Measurements from ENCODE around the gene PKP2. TPM values are rescaled to one million over a fixed set of nuclear protein-coding genes. Genes with fewer than 3 reads are reported as not detected.

PKP2 gene
- total RNA-seq, 2 donors from 2014 or later: 0.45 to 0.77 TPM

GRCh38 chr12:32804301-32804700 is 92.3 kb downstream of the PKP2 start:
- ATAC-seq (no peak), DNase-seq (ENCODE audit: low spot score in 2 of 2) (no peak)
- H3K36me3 Mint-ChIP-seq: peaks cover 0 to 11% of the 10 kb centered on the region in 2 donors
- no peak overlapping the region for H3K27ac Mint-ChIP-seq
- peaks cover 10 to 11% of the 10 kb centered on the region in 2 donors for H3K9me3 Mint-ChIP-seq

DNA sequence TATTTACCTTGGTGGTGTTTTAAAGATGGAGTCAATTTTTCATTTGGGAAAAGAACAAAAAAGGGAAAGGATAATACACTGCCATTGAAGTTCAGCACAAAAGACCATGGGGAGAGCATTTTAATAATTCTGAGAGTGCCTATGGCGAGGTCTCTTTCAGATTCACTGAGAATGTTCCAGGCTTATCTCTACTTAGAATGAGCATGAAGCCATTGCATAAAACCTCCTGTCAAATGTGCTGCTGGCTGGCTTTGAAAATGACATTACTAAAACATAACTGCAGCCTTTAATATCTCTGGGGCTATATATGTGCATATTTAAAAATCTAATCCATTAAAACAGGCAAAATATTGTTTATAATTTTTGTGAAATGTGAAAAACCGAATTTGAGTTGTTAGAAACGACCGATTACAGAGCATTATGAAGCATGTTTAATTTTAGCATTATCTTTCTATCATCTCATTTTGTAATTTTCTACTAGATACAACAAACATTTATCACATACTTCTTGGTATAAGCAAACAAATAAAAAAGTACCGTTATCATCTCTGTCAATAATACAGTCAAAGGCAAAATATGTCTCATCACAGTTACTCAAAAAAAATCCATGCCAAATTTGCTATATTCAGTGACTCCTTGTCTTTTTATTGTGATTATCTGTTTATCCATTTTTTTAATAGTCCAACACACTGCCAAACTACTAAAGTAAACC is 95.2 kb downstream of the PKP2 start:
- Mint-ChIP-seq H3K27ac (no peak overlapping the region), H3K9me3 (peaks cover under 1 to 1% of the 10 kb centered on the region in 2 donors), H3K36me3 (no peaks in the 10 kb centered on the region)
- ATAC-seq: no peak
- DNase-seq (ENCODE audit: low spot score in 2 of 2): no peak

DNA sequence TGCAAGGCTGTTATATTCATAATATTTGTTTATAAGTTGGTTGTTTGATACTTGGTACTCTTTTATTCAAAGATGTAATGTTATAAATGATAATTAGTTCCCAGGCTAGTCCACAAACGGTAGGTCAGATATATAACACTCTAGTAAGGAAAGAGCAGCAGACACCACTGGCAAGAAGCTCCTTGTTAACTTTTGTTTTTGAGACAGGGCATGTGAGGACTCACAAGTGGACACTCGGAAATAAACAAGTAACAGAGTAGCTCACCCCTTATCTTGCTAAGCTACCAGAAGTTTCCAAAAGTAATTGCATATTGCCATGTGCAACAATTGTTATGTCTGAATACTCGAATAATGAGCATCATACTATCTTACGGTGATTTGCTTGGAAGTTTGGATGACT is 102.3 kb downstream of the PKP2 start:
- H3K36me3 Mint-ChIP-seq: no peaks in the 10 kb centered on the region
- DNase-seq (ENCODE audit: low spot score in 2 of 2) (no peak), ATAC-seq (no peak)
- H3K9me3 Mint-ChIP-seq: no peaks in the 10 kb centered on the region
- no peak overlapping the region for H3K27ac Mint-ChIP-seq

GRCh38 chr12:32789916-32790315 is 106.7 kb downstream of the PKP2 start:
- H3K9me3 Mint-ChIP-seq: no peaks in the 10 kb centered on the region
- no peaks in the 10 kb centered on the region for H3K36me3 Mint-ChIP-seq
- no peak overlapping the region for H3K27ac Mint-ChIP-seq
- DNase-seq (ENCODE audit: low spot score in 2 of 2) (no peak), ATAC-seq (no peak)

- H3K27ac Mint-ChIP-seq: no peak overlapping the region
- no peaks in the 10 kb centered on the region for H3K9me3 Mint-ChIP-seq
- no peak for DNase-seq (ENCODE audit: low spot score in 2 of 2)
These were observed 107.1 kb downstream of the PKP2 start for GRCh38 chr12:32789446-32789845.

GRCh38 chr12:32788405-32788804 is 108.2 kb downstream of the PKP2 start:
- ATAC-seq (no peak), DNase-seq (ENCODE audit: low spot score in 2 of 2) (no peak)
- Mint-ChIP-seq H3K36me3 (no peaks in the 10 kb centered on the region), H3K27ac (no peak overlapping the region), H3K9me3 (no peaks in the 10 kb centered on the region)

More at GRCh38 chr12:32789446-32789845, 107.1 kb downstream of the PKP2 start:
- ATAC-seq: no peak
- H3K36me3 Mint-ChIP-seq: no peaks in the 10 kb centered on the region

- Mint-ChIP-seq H3K36me3 (no peaks in the 10 kb centered on the region), H3K9me3 (no peaks in the 10 kb centered on the region), H3K27ac (no peak overlapping the region)
- no peak for DNase-seq (ENCODE audit: low spot score in 2 of 2)
- no peak for ATAC-seq
These were observed 111.0 kb downstream of the PKP2 start for GRCh38 chr12:32785557-32785956.

DNA sequence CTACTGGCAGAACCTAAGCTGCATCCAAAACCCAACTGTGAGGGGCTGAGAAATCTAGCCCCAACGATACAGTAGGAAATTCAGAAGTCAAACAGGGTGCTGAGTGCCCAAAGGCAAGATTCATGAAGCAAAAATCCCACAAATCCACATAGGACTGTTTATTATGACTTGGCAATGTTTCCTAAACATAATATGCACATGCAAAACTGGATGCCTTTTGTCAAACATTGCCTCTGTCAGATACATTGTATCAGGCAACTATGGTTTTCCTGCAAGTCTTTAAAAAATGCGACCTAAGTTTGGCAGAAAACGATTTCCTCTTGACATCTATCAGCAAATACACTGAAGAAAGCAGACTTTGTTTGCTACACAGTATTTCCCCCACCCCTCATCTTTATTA is 113.5 kb downstream of the PKP2 start:
- Mint-ChIP-seq H3K36me3 (no peaks in the 10 kb centered on the region), H3K27ac (no peak overlapping the region), H3K9me3 (no peaks in the 10 kb centered on the region)
- DNase-seq (ENCODE audit: low spot score in 2 of 2) (no peak), ATAC-seq (no peak)

- no peaks in the 10 kb centered on the region for H3K9me3 Mint-ChIP-seq
- ATAC-seq (no peak), DNase-seq (ENCODE audit: low spot score in 2 of 2) (no peak)
- H3K27ac Mint-ChIP-seq: no peak overlapping the region
- H3K36me3 Mint-ChIP-seq: no peaks in the 10 kb centered on the region
These were observed 116.5 kb downstream of the PKP2 start for GRCh38 chr12:32780071-32780470.

- no peak overlapping the region for H3K27ac Mint-ChIP-seq
- H3K36me3 Mint-ChIP-seq: no peaks in the 10 kb centered on the region
- DNase-seq (ENCODE audit: low spot score in 2 of 2): no peak
- ATAC-seq: no peak
- no peaks in the 10 kb centered on the region for H3K9me3 Mint-ChIP-seq
These were observed 118.8 kb downstream of the PKP2 start for GRCh38 chr12:32777691-32778175.

DNA sequence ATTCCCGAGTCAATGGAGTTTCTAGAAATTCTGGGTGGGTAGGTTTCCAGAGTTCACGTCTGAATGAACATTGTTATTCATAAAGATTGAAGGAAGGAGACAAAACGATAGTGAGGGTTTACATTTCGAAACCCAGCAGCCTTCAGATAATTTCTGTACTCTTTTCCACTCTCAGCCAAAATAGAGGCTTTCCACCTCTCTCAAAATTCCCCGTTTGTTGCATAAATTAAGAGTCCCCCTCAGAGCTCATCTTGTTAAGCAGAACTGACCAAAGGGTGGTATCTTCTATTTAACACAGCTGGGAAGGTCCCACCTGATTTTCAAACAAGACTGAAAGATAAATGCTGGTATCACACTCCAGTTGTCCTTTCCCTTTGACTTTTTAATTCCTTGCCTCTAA is 119.4 kb downstream of the PKP2 start:
- Mint-ChIP-seq H3K9me3 (no peaks in the 10 kb centered on the region), H3K27ac (no peak overlapping the region), H3K36me3 (no peaks in the 10 kb centered on the region)
- no peak for DNase-seq (ENCODE audit: low spot score in 2 of 2)
- no peak for ATAC-seq

GRCh38 chr12:32776258-32776657 is 120.3 kb downstream of the PKP2 start:
- Mint-ChIP-seq H3K27ac (no peak overlapping the region), H3K36me3 (no peaks in the 10 kb centered on the region), H3K9me3 (no peaks in the 10 kb centered on the region)
- DNase-seq (ENCODE audit: low spot score in 2 of 2) (no peak), ATAC-seq (no peak)

DNA sequence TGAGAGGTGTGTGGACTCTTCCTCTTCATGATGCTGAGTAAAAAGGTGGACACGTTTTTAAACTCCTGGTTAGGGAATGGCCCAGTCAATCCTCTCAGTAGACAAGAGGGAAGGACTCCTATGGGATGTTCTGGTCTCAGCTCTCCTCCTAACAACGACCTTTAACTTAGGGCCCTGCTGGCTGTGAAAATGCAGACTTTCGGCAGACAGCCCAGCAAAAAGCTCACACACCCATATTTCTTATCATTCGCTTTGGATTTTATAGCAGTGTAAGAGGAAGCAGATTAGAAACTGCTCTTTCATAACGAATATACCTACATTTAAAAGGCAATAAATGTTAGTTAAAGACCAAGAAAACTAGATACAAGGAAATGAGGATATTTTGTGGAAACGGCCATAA is 122.9 kb downstream of the PKP2 start:
- Mint-ChIP-seq H3K27ac (no peak overlapping the region), H3K36me3 (no peaks in the 10 kb centered on the region), H3K9me3 (no peaks in the 10 kb centered on the region)
- DNase-seq (ENCODE audit: low spot score in 2 of 2) (no peak), ATAC-seq (no peak)

- DNase-seq (ENCODE audit: low spot score in 2 of 2) (no peak), ATAC-seq (no peak)
- Mint-ChIP-seq H3K27ac (no peak overlapping the region), H3K36me3 (no peaks in the 10 kb centered on the region), H3K9me3 (no peaks in the 10 kb centered on the region)
These were observed 126.4 kb downstream of the PKP2 start for GRCh38 chr12:32770141-32770540.

DNA sequence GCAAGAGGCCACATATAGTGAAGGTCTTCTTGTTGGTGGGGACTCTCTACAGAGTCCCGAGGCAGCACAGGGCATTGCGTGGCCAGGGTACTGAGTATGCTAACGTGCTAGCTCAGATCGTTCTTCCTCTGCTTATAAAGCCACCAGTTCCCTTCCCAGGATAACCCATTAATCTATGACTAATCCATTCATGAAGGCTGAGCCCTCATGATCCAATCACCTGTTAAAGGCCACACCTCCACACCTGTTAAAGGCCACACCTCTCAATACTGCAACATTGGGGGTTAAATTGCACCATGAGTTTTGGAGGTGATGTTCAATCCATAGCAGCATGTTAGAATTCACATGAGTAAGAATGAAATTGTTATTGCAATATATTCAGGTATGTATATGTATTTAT is 128.1 kb downstream of the PKP2 start:
- H3K9me3 Mint-ChIP-seq: no peaks in the 10 kb centered on the region
- no peak for DNase-seq (ENCODE audit: low spot score in 2 of 2)
- no peak overlapping the region for H3K27ac Mint-ChIP-seq
- ATAC-seq: no peak
- H3K36me3 Mint-ChIP-seq: no peaks in the 10 kb centered on the region

- Mint-ChIP-seq H3K27ac (no peak overlapping the region), H3K36me3 (no peaks in the 10 kb centered on the region), H3K9me3 (no peaks in the 10 kb centered on the region)
- no peak for ATAC-seq
- no peak for DNase-seq (ENCODE audit: low spot score in 2 of 2)
These were observed 130.7 kb downstream of the PKP2 start for GRCh38 chr12:32765906-32766305.

DNA sequence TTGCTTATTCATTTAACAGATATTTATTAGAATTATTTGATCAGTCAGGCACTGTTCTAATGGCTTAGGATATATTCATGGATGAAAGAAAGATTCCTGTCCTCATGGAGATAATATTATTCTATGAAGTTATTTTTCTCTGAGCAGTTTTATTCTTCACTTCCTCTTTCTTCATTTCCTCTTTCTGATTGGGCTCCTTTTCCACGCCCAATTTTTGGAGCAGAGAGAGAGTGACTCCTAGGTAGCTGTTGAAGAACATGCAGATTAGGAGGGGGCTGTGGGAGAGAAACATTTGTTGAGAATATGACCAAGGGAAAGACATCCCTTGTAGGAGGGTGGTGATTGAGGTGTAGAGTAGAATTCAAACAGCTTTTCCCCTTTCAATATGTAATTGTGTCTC is 134.9 kb downstream of the PKP2 start:
- ATAC-seq (no peak), DNase-seq (ENCODE audit: low spot score in 2 of 2) (no peak)
- H3K36me3 Mint-ChIP-seq: no peaks in the 10 kb centered on the region
- H3K27ac Mint-ChIP-seq: no peak overlapping the region
- no peaks in the 10 kb centered on the region for H3K9me3 Mint-ChIP-seq

DNA sequence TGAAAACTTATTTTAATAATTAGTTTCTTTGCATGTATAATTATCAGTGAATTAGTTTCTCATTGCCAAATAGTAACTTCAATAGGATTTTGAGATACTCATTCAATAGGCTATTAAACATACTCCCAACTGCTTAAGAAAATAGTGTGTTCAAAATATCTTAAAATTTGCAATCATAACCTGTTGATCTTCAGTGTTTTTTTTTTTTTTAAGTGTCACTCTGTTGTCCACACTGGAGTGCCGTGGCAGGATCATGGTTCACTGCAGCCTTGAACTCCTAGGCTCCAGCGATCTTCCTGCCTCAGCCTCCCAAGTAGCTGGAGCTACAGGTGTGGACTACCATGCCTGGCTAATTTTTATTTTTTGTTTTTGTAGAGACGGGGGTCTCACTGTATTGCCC is 139.4 kb downstream of the PKP2 start:
- peak overlapping the region; percentile 60 to 61 for H3K27ac Mint-ChIP-seq
- DNase-seq (ENCODE audit: low spot score in 2 of 2) (no peak), ATAC-seq (no peak)
- no peaks in the 10 kb centered on the region for H3K9me3 Mint-ChIP-seq
- H3K36me3 Mint-ChIP-seq: peaks cover 8 to 15% of the 10 kb centered on the region in 2 donors

Data from activated naive CD4-positive, alpha-beta T cell treated with anti-CD3 and anti-CD28 coated beads, Interleukin-2, amount 50 U/mL, for 72 hours (primary cell).